WTC11 (cell line): ENCODE measurements around the gene ISG20. TPM values are rescaled to one million over a fixed set of nuclear protein-coding genes. Genes with fewer than 3 reads are reported as not detected.

Source experiments
- ATAC-seq: fragments of 200-7000 bp; cut with Tn5 transposase; 2 replicates; pipeline ENCODE4 v1.10.0; 2021; ENCODE audit warnings: mild to moderate bottlenecking, moderate library complexity
- CTCF ChIA-PET: fragments of 300-600 bp; sonication (Branson Sonifier 250); formaldehyde crosslinking; loops from one replicate; lab custom pipeline; 2021; ENCODE audit warnings: antibody characterized with exemption; lab: Charles Lee
- POLR2A ChIA-PET: fragments of 350-600 bp; sonication (Branson Sonifier 250); formaldehyde crosslinking; loops from one replicate; lab custom pipeline; 2021; ENCODE audit warnings: antibody characterized with exemption; lab: Charles Lee
- DNase-seq: peaks from one replicate; pipeline ENCODE4 v3.0.0; 2021; ENCODE audit warnings: low spot score
- H3K27ac Mint-ChIP-seq: 2 replicates; pipeline ENCODE4 v1.8.0; 2021; ENCODE audit warnings: mixed read lengths
- H3K27me3 Mint-ChIP-seq: 2 replicates; pipeline ENCODE4 v1.8.0; 2021; ENCODE audit warnings: low read depth, mild to moderate bottlenecking, moderate library complexity, mixed read lengths
- H3K36me3 Mint-ChIP-seq: 2 replicates; pipeline ENCODE4 v1.8.0; 2021; ENCODE audit warnings: mixed read lengths
- H3K4me1 Mint-ChIP-seq: 2 replicates; pipeline ENCODE4 v1.8.0; 2022; ENCODE audit warnings: mixed read lengths
- H3K4me3 Mint-ChIP-seq: 2 replicates; pipeline ENCODE4 v1.8.0; 2021; ENCODE audit warnings: mild to moderate bottlenecking, moderate library complexity, mixed read lengths
- H3K9me3 Mint-ChIP-seq: 2 replicates; pipeline ENCODE4 v1.8.0; 2021; ENCODE audit warnings: mixed read lengths
- AR ChIP-seq: fragments of 250-450 bp; sonication (Bioruptor Pico); IDR thresholded peaks from 2 replicates; pipeline ENCODE4 v1.9.0; 2021; ENCODE audit warnings: mild to moderate bottlenecking
- ATF2 ChIP-seq: sonication (generic); formaldehyde crosslinking; IDR thresholded peaks from 2 replicates; pipeline ENCODE4 v1.8.1; 2022; ENCODE audit warnings: low read depth, missing genetic modification reagents, borderline replicate concordance
- E2F4 ChIP-seq: sonication (generic); formaldehyde crosslinking; IDR thresholded peaks from 2 replicates; pipeline ENCODE4 v1.8.1; 2022; ENCODE audit warnings: low read depth, mild to moderate bottlenecking, moderate library complexity, missing genetic modification reagents, borderline replicate concordance
- FOXK1 ChIP-seq: sonication (generic); formaldehyde crosslinking; IDR thresholded peaks from 2 replicates; pipeline ENCODE4 v1.8.0; 2022; ENCODE audit warnings: mild to moderate bottlenecking, moderate library complexity, missing genetic modification reagents
- NFE2L1 ChIP-seq: sonication (generic); formaldehyde crosslinking; IDR thresholded peaks from 2 replicates; pipeline ENCODE4 v1.8.1; 2023; ENCODE audit warnings: missing genetic modification reagents
- SOX15 ChIP-seq: fragments of 250-450 bp; sonication (Bioruptor Pico); IDR thresholded peaks from 2 replicates; pipeline ENCODE4 v1.9.0; 2021; ENCODE audit warnings: mild to moderate bottlenecking
- TEAD4 ChIP-seq: sonication (generic); formaldehyde crosslinking; IDR thresholded peaks from 2 replicates; pipeline ENCODE4 v1.8.0; 2022; ENCODE audit warnings: mild to moderate bottlenecking, missing genetic modification reagents
- USF2 ChIP-seq: sonication (generic); formaldehyde crosslinking; IDR thresholded peaks from 2 replicates; pipeline ENCODE4 v1.8.1; 2023; ENCODE audit warnings: mild to moderate bottlenecking, missing genetic modification reagents, moderate library complexity
- ZNF232 ChIP-seq: sonication (generic); formaldehyde crosslinking; IDR thresholded peaks from 2 replicates; pipeline ENCODE4 v1.8.0; 2022; ENCODE audit warnings: mild to moderate bottlenecking, missing genetic modification reagents
- ZNF263 ChIP-seq: sonication (generic); formaldehyde crosslinking; IDR thresholded peaks from 2 replicates; pipeline ENCODE4 v1.8.1; 2022; ENCODE audit warnings: low read depth, mild to moderate bottlenecking, moderate library complexity, missing genetic modification reagents
- ZNF671 ChIP-seq: fragments of 250-450 bp; sonication (Bioruptor Pico); IDR thresholded peaks from 2 replicates; pipeline ENCODE4 v1.8.0; 2021; ENCODE audit warnings: mild to moderate bottlenecking
- total RNA-seq: library from RNA; stranded (reverse); gene quantifications from 3 replicates; pipeline ENCODE4 v1.2.3, GENCODE V29; 2021
- TF ChIP-seq, protein P1 (sequence below): fragments of 200-600 bp; IDR thresholded peaks from 2 replicates; pipeline ENCODE4 v1.8.0; 2022; ENCODE audit warnings: antibody characterized with exemption
- TF ChIP-seq, protein P2 (sequence below): sonication (generic); formaldehyde crosslinking; IDR thresholded peaks from 2 replicates; pipeline ENCODE4 v1.8.0; 2022; ENCODE audit warnings: mild to moderate bottlenecking, missing genetic modification reagents
- TF ChIP-seq, protein P3 (sequence below): fragments of 250-450 bp; sonication (Bioruptor Pico); IDR thresholded peaks from 2 replicates; pipeline ENCODE4 v1.8.0; 2021; ENCODE audit warnings: mild to moderate bottlenecking

The ISG20 gene
- total RNA-seq, 1 experiment from 2014 or later: 5.6 TPM

DNA sequence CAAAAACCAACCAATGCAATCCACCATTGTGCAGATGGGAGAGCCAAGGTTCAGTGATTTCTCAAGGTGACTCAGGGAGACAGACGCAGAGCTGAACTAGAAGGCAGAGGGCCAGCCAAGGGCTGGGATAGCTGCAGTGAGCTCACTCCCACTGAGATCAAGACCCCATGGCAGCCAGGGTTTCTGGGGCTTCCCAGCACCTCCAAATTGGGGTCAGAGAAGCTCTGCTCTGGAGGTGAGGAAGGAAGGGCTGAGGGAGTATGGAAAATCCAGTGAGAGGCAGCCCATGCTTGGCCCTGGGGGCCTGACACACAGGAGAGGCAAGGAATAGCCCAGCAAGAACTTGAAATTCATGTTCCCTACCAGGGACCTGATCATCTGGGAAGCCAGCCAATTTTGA is 61.0 kb downstream of the ISG20 start:
- Mint-ChIP-seq H3K9me3 (no peaks in the 10 kb centered on the region), H3K27ac (no peak overlapping the region), H3K4me3 (no peak overlapping the region), H3K4me1 (no peaks in the 10 kb centered on the region; the same call in 1 of the 2 replicates), H3K27me3 (peaks cover 45% of the 10 kb centered on the region), H3K36me3 (no peaks in the 10 kb centered on the region)
- ChIA-PET CTCF (no interaction called here), POLR2A (no interaction called here)
- ATAC-seq (no peak), DNase-seq (no peak)
- TF ChIP-seq ZNF671 (CRISPR knock-in tag) (no peak), AR (CRISPR knock-in tag) (no peak), FOXK1 (no peak), ATF2 (CRISPR knock-in tag) (no peak), SOX15 (CRISPR knock-in tag) (no peak), TEAD4 (CRISPR knock-in tag) (no peak), ZNF263 (CRISPR knock-in tag) (no peak), E2F4 (CRISPR knock-in tag) (no peak), USF2 (CRISPR knock-in tag) (no peak), NFE2L1 (CRISPR knock-in tag) (no peak), ZNF232 (CRISPR knock-in tag) (no peak)
- TF ChIP-seq, protein P1, sequence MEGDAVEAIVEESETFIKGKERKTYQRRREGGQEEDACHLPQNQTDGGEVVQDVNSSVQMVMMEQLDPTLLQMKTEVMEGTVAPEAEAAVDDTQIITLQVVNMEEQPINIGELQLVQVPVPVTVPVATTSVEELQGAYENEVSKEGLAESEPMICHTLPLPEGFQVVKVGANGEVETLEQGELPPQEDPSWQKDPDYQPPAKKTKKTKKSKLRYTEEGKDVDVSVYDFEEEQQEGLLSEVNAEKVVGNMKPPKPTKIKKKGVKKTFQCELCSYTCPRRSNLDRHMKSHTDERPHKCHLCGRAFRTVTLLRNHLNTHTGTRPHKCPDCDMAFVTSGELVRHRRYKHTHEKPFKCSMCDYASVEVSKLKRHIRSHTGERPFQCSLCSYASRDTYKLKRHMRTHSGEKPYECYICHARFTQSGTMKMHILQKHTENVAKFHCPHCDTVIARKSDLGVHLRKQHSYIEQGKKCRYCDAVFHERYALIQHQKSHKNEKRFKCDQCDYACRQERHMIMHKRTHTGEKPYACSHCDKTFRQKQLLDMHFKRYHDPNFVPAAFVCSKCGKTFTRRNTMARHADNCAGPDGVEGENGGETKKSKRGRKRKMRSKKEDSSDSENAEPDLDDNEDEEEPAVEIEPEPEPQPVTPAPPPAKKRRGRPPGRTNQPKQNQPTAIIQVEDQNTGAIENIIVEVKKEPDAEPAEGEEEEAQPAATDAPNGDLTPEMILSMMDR: no peak
- TF ChIP-seq, protein P2, sequence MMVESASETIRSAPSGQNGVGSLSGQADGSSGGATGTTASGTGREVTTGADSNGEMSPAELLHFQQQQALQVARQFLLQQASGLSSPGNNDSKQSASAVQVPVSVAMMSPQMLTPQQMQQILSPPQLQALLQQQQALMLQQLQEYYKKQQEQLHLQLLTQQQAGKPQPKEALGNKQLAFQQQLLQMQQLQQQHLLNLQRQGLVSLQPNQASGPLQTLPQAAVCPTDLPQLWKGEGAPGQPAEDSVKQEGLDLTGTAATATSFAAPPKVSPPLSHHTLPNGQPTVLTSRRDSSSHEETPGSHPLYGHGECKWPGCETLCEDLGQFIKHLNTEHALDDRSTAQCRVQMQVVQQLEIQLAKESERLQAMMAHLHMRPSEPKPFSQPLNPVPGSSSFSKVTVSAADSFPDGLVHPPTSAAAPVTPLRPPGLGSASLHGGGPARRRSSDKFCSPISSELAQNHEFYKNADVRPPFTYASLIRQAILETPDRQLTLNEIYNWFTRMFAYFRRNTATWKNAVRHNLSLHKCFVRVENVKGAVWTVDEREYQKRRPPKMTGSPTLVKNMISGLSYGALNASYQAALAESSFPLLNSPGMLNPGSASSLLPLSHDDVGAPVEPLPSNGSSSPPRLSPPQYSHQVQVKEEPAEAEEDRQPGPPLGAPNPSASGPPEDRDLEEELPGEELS (CRISPR knock-in tag): no peak
- TF ChIP-seq, protein P3, sequence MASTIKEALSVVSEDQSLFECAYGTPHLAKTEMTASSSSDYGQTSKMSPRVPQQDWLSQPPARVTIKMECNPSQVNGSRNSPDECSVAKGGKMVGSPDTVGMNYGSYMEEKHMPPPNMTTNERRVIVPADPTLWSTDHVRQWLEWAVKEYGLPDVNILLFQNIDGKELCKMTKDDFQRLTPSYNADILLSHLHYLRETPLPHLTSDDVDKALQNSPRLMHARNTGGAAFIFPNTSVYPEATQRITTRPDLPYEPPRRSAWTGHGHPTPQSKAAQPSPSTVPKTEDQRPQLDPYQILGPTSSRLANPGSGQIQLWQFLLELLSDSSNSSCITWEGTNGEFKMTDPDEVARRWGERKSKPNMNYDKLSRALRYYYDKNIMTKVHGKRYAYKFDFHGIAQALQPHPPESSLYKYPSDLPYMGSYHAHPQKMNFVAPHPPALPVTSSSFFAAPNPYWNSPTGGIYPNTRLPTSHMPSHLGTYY (CRISPR knock-in tag): no peak
- TF ChIP-seq, all 79 proteins: peak for 0
